ENCODE data around the gene VSIG1.

DNA sequence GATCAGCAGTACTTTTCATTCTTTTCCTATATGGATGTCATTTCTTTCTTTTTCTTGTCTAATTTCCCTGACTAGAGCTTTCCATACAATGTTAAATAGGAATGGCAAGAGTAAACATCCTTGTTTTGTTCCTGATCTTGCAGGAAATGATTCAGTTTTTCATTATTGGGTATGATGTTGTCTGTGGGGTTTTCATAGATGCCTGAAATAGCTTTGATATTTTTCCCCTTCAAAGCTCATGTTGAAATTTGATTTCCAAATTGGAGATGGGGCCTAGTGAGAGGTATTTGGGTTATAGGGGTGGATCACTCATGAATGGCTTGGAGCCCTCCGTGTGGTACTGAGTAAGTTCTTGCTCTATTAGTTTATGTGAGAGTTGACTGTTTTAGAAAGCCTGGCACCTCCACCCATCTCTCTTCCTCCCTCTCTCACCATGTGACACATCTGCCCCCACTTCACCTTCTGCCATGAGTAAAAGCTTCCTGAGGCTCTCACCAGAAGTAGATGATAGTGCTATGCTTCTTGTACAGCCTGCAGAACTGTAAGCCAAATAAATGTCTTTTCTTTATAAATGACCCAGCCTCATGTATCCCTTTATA lies 22.3 kb upstream of the VSIG1 start:
- TF ChIP-seq, protein P1, sequence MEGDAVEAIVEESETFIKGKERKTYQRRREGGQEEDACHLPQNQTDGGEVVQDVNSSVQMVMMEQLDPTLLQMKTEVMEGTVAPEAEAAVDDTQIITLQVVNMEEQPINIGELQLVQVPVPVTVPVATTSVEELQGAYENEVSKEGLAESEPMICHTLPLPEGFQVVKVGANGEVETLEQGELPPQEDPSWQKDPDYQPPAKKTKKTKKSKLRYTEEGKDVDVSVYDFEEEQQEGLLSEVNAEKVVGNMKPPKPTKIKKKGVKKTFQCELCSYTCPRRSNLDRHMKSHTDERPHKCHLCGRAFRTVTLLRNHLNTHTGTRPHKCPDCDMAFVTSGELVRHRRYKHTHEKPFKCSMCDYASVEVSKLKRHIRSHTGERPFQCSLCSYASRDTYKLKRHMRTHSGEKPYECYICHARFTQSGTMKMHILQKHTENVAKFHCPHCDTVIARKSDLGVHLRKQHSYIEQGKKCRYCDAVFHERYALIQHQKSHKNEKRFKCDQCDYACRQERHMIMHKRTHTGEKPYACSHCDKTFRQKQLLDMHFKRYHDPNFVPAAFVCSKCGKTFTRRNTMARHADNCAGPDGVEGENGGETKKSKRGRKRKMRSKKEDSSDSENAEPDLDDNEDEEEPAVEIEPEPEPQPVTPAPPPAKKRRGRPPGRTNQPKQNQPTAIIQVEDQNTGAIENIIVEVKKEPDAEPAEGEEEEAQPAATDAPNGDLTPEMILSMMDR (conservative IDR thresholded peaks at IDR 0.05; ENCODE audit: low read depth in 2 of 2) = no peak
- no peak for TF ChIP-seq EZH2phosphoT487 (IDR thresholded peaks at IDR 0.05; ENCODE audit: unreplicated experiment)
- TF ChIP-seq, protein P2, sequence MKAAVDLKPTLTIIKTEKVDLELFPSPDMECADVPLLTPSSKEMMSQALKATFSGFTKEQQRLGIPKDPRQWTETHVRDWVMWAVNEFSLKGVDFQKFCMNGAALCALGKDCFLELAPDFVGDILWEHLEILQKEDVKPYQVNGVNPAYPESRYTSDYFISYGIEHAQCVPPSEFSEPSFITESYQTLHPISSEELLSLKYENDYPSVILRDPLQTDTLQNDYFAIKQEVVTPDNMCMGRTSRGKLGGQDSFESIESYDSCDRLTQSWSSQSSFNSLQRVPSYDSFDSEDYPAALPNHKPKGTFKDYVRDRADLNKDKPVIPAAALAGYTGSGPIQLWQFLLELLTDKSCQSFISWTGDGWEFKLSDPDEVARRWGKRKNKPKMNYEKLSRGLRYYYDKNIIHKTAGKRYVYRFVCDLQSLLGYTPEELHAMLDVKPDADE (IDR thresholded peaks at IDR 0.05) = no peak
- TF ChIP-seq, protein P3, sequence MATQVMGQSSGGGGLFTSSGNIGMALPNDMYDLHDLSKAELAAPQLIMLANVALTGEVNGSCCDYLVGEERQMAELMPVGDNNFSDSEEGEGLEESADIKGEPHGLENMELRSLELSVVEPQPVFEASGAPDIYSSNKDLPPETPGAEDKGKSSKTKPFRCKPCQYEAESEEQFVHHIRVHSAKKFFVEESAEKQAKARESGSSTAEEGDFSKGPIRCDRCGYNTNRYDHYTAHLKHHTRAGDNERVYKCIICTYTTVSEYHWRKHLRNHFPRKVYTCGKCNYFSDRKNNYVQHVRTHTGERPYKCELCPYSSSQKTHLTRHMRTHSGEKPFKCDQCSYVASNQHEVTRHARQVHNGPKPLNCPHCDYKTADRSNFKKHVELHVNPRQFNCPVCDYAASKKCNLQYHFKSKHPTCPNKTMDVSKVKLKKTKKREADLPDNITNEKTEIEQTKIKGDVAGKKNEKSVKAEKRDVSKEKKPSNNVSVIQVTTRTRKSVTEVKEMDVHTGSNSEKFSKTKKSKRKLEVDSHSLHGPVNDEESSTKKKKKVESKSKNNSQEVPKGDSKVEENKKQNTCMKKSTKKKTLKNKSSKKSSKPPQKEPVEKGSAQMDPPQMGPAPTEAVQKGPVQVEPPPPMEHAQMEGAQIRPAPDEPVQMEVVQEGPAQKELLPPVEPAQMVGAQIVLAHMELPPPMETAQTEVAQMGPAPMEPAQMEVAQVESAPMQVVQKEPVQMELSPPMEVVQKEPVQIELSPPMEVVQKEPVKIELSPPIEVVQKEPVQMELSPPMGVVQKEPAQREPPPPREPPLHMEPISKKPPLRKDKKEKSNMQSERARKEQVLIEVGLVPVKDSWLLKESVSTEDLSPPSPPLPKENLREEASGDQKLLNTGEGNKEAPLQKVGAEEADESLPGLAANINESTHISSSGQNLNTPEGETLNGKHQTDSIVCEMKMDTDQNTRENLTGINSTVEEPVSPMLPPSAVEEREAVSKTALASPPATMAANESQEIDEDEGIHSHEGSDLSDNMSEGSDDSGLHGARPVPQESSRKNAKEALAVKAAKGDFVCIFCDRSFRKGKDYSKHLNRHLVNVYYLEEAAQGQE (IDR thresholded peaks at IDR 0.05; ENCODE audit: unreplicated experiment) = no peak
- no peak for TF ChIP-seq JUNB (IDR thresholded peaks at IDR 0.05; ENCODE audit: unreplicated experiment)
- no peak for TF ChIP-seq CREB1 (CRISPR knock-in tag; IDR thresholded peaks at IDR 0.05; ENCODE audit: low read depth)
- TF ChIP-seq EZH2 (IDR thresholded peaks at IDR 0.05; ENCODE audit: low read depth, unreplicated experiment) = no peak
- TF ChIP-seq POLR2AphosphoS5 (IDR thresholded peaks at IDR 0.05; ENCODE audit: low read depth) = no peak
- no peak for TF ChIP-seq ZNF114 (CRISPR knock-in tag; IDR thresholded peaks at IDR 0.05)
- no peak for TF ChIP-seq STAT1 (IDR thresholded peaks at IDR 0.05; ENCODE audit: unreplicated experiment)
- TF ChIP-seq ZNF331 (CRISPR knock-in tag; IDR thresholded peaks at IDR 0.05; ENCODE audit: low read depth) = no peak
- TF ChIP-seq NANOG (IDR thresholded peaks at IDR 0.05; ENCODE audit: borderline replicate concordance) = no peak
- TF ChIP-seq, protein P4, sequence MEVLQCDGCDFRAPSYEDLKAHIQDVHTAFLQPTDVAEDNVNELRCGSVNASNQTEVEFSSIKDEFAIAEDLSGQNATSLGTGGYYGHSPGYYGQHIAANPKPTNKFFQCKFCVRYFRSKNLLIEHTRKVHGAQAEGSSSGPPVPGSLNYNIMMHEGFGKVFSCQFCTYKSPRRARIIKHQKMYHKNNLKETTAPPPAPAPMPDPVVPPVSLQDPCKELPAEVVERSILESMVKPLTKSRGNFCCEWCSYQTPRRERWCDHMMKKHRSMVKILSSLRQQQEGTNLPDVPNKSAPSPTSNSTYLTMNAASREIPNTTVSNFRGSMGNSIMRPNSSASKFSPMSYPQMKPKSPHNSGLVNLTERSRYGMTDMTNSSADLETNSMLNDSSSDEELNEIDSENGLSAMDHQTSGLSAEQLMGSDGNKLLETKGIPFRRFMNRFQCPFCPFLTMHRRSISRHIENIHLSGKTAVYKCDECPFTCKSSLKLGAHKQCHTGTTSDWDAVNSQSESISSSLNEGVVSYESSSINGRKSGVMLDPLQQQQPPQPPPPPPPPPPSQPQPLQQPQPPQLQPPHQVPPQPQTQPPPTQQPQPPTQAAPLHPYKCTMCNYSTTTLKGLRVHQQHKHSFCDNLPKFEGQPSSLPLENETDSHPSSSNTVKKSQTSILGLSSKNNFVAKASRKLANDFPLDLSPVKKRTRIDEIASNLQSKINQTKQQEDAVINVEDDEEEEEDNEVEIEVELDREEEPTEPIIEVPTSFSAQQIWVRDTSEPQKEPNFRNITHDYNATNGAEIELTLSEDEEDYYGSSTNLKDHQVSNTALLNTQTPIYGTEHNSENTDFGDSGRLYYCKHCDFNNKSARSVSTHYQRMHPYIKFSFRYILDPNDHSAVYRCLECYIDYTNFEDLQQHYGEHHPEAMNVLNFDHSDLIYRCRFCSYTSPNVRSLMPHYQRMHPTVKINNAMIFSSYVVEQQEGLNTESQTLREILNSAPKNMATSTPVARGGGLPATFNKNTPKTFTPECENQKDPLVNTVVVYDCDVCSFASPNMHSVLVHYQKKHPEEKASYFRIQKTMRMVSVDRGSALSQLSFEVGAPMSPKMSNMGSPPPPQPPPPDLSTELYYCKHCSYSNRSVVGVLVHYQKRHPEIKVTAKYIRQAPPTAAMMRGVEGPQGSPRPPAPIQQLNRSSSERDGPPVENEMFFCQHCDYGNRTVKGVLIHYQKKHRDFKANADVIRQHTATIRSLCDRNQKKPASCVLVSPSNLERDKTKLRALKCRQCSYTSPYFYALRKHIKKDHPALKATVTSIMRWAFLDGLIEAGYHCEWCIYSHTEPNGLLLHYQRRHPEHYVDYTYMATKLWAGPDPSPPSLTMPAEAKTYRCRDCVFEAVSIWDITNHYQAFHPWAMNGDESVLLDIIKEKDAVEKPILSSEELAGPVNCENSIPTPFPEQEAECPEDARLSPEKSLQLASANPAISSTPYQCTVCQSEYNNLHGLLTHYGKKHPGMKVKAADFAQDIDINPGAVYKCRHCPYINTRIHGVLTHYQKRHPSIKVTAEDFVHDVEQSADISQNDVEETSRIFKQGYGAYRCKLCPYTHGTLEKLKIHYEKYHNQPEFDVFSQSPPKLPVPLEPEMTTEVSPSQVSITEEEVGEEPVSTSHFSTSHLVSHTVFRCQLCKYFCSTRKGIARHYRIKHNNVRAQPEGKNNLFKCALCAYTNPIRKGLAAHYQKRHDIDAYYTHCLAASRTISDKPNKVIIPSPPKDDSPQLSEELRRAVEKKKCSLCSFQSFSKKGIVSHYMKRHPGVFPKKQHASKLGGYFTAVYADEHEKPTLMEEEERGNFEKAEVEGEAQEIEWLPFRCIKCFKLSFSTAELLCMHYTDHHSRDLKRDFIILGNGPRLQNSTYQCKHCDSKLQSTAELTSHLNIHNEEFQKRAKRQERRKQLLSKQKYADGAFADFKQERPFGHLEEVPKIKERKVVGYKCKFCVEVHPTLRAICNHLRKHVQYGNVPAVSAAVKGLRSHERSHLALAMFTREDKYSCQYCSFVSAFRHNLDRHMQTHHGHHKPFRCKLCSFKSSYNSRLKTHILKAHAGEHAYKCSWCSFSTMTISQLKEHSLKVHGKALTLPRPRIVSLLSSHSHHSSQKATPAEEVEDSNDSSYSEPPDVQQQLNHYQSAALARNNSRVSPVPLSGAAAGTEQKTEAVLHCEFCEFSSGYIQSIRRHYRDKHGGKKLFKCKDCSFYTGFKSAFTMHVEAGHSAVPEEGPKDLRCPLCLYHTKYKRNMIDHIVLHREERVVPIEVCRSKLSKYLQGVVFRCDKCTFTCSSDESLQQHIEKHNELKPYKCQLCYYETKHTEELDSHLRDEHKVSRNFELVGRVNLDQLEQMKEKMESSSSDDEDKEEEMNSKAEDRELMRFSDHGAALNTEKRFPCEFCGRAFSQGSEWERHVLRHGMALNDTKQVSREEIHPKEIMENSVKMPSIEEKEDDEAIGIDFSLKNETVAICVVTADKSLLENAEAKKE (CRISPR knock-in tag; IDR thresholded peaks at IDR 0.05) = no peak
